GM19463 (cell line): Measurements from ENCODE around the gene ADAMTS17.

Experiments
- ATAC-seq: cut with Tn5 transposase; IDR thresholded peaks from one replicate; pipeline ENCODE4 v1.9.1; 2021; ENCODE audit warnings: mild to moderate bottlenecking, moderate library complexity; ENCODE audit not compliant: unreplicated experiment

Gene ADAMTS17

DNA sequence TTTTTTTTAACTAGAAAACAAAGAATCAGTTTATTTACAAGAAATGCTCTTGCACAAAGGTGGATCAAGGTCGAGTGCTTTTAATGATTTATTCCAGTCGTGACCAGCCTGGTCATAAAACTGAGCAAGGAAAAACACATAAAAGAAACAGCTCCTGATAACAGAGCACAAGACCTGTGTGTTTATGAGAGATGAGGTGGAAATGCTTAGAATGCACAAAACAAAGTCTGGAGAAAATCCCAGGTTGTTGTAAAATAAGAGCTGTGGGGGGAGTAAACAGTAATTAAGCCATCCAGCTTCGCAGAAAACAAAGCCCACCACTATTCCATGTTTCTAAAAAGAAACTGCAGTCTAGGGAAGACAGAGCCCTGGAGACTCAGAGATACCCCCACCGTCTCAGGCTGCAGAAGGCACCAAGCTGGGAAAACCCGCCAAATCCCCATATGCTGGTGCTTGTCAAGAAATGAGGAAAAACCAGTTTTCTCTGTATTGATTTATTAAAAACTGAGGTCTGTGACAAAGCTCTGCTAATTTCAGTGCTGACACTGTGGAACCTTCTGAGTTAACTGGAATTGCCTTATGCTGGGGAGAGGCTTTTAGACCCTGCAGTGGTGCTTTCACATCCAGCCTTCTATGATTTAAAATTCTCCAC, 139.3 kb downstream of the ADAMTS17 start:
- ATAC-seq = no peak

DNA sequence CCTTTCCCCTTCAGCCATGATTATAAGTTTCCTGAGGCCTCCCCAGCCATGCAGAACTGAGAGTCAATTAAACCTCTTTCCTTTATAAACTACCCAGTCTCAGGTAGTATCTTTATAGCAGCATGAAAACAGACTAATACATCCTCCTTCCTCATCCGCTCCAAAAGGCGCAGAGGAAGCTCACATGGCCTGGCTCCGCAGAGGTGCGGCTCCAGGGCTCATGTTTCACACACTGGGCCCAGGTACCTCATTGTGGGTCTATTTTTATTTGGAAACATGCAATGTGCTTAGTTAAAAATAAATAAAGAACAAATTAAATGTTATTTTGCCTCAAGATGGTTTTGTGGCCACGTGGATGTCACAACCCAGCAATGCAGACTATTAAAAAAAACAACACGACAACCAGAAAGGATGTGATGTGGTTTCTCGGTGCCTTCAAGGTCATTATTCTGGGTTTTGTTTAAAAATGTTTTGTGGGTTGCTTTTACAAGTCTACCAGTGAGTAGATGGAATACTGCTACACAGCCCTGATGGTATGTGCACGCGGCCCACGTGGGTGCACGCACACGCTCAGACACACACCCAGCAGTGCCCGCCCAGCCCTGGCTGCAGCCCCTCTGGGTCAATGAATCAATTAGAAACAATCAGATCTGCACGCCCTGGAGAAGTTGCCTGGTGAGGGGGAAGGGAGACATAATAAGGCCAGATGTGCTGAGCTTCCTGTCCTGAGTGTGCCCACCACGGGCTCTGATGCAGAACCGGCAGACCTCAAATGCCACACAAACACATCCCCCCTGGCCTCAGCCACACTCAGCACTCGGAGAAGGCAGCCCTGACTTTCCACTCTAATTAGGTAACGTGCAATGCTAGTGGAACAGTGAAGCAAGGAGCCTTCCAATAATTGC, 140.1 kb downstream of the ADAMTS17 start:
- peak; percentile 58 for ATAC-seq

DNA sequence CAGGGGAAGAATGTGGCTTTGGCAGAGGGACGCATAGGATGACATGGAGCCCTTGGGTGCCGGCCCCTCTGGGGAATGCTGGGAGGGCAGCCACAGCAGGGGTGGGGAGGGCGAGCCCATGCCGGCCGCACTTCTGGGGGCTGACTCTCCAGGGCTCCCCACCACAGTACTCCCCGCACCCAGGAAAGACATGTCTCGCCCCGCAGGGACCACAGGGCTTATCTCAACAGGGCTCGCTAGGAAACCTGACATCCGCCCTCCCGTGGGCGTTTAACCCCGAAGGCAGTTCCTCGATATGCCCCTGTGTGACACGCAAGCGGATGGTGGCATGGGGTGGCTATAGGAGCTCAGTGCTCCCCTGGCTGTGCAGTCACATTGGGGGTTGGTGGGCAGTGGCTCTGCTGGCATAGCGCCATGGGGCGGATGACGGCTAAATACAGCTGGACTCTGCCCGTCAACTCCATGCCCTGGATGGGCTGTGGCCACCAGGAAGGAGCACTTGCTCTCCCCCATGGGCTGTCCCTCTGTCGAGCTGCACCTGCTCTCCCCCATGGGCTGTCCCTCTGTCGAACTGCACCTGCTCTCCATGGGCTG, 141.4 kb downstream of the ADAMTS17 start:
- no peak for ATAC-seq

DNA sequence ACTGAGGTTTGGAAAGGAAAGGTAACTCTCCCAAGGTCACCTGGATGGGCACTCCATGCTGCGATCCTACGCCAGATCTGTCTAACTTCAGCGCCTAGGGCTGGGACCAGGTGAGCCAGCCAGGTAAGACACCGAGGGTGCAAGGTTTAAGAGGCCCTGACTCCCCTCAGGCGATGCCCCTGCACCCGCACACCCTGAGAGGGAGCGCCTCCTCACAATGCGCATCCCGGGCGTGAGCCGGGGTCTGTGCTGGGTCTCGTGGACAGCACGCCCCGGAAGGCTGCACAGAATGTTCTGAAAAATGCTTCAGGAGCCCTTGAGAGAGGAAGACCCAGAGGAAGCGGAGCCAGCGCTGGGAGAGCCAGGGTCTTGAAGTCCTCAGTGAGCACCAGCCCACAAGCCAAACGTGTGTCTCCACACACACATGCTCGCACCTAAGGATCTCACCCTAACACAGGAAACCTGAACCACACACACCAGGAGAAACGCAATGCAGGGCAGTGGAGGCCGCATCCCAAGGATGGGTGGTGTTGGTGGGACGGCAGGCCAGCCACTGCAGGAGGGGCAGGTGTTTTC, 142.0 kb downstream of the ADAMTS17 start:
- ATAC-seq = no peak

DNA sequence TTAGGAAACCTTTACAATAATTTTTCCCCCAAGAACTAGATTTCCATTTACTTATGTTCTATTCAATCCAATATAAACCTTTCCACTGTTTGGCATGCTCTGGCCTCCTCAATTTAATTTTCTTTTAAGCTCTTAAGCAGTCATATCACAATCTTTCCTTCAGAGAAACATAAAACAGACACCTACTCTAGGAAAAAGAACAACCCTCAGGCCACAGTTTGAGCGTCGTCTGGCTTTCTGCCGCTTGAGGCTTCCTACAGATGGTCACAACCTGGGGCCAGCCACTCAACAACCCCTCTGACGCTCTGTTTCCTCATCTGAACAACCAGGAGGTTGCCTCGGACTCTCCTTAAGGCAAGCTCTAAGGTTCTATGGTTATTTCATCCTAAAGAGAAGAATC, 143.3 kb downstream of the ADAMTS17 start:
- no peak for ATAC-seq

DNA sequence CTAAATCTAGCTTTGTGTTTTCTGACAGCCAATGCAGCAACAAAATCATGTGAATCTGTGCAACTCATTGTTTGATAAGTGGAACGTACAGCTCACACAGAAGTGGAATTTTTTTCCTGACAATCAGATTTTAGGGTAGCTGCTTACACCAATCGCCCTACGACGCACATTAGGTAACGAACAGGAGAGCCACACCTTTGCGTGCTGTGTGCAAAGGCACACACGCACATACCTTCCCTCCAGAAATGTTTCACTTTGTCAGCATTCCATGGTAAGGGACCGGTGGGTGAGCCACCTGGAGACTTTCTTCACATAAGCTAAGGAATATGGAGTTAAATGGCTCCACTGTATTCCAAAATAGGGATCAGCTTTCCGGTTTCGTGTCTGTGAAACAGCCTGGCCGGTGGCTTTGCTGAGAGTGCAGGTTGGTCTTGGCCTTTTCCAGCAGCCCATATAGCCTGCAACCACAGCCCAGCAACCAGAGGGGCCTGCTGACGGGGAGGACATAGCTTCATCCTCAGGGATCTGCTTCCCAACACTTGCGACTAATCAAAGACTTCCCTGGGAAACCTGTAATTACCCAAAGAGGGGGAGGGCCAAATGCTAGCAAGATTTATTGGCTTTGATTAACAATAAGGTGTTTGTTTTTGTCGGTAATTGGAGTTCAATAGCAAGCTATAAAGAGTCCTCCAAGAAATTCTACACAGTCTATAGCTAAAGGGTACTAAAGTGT, 145.3 kb downstream of the ADAMTS17 start:
- ATAC-seq = no peak

DNA sequence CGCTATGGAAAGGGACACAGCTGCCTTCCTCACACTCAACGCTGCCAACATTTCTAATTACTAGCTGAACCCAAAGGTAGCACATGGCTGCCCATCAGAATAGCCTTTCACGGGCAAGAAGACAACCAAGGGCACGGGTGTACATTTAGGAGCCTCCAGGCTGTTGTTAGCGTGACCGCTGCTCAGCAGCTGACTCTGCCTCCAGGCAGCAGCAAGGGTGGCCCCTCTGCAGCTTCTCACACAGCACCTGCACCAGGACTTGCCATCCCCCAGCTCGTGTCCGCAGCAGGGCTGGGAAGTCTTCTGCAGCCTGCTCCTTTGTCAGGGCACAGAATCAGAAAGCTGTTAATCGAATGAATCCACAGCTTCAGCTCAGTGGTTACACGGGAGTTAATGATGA, 146.8 kb downstream of the ADAMTS17 start:
- ATAC-seq = no peak

DNA sequence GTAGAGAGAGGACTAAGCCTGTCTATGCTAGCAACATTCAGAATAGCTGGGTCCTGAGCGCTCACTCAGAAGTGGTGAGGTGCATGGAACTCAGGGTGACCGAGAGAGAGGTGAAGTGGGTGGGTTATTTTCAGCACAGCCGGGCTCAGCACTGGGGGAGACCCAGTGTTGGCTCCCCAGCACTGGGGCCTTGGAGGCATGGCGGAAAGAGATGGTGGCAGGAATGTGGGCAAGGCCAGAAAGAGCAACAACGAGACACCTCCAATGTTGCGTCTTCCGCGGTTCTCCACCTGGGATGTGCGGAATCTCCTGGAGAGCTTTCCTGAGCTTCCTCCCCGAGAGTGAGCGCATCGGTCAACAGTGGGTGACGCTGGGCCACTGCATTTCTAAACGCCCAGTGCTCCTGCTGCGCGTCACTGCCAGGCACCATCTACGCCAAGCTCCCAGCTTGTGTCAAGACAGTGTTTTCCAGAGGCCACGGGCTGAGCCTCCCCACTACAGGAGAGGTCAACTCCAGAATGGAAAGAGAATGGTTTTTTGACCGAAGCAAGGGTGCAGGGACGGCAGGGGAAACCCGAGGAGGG, 148.4 kb downstream of the ADAMTS17 start:
- no peak for ATAC-seq

DNA sequence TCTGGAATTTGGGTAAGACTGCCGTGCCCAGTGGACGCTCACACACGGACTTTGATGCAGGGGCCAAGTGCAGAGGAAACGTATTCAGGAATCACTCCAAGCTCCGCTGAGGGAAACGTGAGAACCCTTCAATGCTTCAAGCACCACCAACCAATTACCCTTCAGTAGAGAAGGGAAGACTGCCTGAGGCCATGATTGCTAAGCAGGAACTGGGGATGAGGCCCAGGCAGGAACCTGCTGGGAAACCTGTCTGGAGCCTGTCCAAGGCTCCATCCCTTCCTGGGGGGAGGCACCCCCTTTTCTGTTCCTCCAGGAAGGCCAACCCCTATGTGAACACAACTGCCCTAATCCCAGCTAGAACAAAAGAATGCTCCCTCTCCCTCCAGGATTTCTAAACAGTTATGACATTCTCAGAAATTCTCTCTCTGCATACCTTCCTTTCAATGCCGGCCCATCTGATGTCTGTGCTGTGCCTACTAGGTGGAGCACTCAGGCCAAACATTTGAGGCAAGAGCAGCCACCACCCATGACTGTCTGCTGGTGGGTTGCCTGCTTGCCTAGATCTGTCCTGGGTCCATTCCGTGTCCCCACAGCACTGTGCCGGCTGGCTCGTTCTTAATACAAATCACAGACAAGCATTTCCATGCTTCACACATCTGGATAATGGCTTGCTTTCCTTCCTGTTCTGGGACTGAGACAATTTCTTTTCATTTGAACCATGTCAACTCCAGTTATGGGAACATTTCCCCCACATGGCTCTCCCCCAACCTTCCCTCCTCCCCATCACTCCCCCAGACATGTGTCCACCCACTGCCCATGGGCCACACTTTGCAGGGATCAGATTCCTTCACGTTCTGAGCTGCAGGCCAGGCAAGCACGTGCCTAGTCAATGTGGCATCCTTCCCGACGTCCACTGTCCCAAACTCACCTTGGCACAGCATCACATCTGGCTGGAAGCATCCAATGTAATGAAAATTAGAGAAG, 149.4 kb downstream of the ADAMTS17 start:
- ATAC-seq = no peak

DNA sequence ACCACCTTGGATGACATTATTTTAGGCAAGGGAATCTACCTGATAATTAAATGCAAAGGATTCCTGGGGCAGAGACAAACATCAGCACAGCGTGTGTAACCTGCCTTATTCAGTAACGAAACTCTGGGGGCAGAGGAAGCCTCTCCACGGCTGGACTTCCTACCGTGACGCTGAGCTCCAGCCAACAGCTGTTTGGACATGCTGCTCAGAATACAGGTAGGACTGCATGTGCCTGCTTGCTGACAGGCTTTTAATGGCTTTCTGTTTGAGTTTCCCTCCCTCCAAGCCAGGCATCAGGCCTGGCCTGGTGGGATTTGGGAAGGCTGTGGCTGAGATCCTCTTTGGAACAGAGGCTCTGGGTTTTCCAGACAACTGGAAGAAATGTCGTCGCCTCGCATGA, 150.6 kb downstream of the ADAMTS17 start:
- ATAC-seq = no peak

DNA sequence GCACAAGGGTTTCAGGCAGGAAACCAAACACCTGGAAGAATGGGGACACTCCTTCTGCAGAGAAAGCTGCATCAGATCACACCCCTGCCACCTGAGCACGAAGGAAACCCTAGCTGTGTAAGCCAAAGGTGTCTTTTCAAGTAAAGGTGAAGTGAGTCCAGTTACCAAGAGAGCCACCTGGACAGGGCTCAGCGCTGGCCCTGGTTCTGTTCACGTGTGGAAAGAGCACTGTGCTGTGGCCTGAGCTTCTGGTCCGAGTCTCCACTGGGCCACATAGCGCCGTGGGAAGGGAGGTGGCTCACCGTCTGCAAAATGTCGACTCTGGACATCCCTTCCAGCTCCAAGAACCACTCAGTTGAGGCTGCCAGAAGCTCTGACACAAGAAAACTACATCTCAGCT, 151.1 kb downstream of the ADAMTS17 start:
- no peak for ATAC-seq

DNA sequence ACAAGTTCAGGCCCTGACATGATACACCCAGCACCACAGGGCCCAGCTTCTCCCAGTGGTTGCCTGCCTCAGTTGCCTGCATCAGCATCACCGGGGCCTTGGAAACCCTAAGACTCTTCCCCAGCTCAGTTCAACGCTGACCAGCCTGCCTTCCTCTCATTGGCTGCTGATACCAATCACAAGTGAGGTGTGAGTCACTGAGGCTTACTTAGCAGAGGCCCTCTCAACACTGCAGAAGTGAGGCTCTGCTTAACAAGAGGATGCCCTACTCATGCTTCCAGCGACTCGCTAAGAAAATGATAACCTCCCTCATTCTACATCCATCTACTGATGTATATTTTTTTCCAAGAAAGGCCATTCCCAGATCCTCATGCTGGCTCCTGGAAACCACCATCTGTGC, 151.9 kb downstream of the ADAMTS17 start:
- ATAC-seq = no peak

DNA sequence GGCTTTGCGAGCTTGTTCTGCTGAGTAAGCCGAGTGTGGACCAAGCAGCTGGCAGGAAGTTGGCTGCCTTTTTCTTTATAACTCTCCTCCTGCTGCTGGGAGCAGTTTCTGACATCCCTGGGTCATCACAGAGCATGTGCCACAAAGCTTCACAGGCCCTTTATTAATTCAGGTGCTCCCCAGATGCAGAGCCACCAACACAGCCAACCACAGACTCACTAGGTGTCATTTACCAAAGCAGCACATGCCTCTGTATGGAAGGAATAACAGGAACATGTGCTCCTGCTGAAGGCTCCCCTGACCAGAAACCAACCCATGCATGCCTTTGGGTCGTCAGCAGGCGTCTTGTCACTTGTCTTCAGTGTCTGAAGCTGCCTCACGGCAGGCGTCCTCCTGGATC, 152.5 kb downstream of the ADAMTS17 start:
- ATAC-seq = no peak

DNA sequence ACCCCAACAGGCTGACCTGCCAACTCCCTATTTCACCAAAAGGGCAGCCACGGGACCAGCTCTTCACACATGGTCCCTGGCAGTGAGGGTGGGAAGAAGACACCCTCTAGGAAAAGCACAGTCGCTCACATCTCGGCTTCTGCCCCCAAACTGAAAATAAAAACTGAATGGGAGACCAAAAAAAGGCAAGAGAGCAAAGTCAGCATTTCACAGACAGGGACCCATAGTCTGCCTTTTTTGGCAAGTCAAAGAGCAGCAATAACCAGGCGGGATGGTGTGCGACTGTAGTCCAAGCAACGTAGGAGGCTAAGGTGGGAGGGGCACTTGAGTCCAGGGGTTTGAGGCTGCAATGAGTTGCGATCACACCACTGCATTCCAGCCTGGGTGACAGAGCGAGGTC, 154.1 kb downstream of the ADAMTS17 start:
- no peak for ATAC-seq

DNA sequence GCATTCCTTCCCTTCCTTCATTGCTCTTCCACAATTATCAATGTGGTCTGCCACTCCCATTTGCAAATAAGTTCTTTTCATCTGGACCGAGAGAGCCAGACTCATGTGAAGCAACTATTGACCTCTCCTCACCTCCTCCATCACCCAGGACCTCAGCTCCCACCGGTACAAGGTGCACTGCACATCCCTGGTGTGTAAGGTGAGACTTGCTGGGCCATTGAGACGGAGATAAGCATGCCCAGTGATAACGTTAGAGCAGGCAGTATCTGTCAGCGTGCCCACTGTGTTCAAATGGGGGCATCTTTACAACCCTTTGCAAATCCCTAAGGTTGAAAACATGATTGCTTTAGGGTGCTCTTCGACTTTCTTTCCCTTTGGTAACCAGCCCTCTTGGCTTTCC, 154.8 kb downstream of the ADAMTS17 start:
- ATAC-seq = no peak

DNA sequence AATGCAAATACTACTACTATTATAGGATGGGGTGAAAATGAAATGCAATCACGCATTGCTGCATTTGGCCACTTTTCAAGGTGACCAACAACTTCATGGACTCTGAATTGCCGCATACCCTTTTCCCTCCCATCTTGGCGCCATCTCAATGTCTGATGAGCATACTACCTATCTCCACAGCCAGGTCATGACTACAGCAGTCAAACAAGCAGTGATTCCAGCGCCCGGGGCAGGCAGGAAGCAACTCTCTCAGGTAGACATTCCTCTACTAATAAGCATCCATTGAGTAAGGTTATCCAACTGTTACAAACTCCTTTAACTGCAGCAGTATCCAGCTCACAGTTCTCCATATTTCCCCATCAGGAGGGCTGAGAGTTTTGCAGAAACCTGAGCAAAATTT, 155.4 kb downstream of the ADAMTS17 start:
- no peak for ATAC-seq

DNA sequence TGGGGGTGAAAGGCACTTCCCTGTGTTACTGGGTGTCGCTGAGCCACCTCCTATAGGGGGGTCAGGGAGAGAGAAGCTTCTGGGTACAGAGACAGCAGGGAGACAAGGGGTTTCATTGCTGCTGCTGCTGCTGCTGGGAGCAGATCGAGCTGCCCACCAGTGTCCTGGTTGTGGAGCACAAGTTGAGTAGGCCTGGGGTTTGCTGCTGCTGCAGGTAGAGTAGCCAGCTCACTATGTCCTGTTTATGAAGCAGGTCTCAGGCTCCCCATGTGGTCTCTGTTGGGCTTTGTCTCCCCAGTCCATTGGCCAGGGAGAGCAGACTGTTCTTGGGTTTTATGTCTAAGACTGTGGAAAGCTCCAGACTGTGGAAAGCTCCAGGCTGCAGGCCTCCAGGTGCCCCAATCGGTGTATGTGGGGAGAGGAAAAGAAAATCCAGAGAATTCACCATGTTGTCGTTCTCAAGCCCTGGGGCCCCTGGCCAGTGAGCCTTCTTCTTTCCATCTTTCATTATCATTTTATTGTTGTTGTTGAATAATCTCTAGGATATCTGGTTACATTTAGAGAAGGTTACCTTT, 157.8 kb downstream of the ADAMTS17 start:
- no peak for ATAC-seq

DNA sequence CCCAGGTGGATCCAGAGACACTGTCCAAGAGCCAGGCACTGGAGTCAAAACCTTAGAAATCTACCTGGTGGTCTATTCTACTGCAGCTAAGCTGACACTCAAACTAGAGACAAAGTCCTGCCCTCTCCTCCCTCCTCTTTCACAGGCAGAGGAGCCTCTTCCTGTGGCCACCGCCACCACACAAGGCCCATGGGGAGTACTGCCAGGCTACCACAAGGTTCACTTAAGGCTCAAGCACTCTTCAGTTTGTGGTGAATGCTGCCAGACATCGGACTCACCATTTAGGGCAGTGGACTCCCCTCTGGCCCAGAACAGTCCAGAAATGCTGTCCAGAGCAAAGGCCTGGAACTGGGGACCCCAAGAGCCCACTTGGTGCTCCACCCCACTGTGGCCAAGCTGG, 160.9 kb downstream of the ADAMTS17 start:
- ATAC-seq = no peak
